ENCODE data around the gene HIC2. TPM values are rescaled to one million over a fixed set of nuclear protein-coding genes. Genes with fewer than 3 reads are reported as not detected.
"Not testable (repeated sequence)": the region's sequence is repeated elsewhere in the genome, so short reads cannot be mapped to it uniquely, and the experiment has no call there.

HIC2 gene
- total RNA-seq, 1 experiment from 2014 or later = 0.53 TPM

DNA sequence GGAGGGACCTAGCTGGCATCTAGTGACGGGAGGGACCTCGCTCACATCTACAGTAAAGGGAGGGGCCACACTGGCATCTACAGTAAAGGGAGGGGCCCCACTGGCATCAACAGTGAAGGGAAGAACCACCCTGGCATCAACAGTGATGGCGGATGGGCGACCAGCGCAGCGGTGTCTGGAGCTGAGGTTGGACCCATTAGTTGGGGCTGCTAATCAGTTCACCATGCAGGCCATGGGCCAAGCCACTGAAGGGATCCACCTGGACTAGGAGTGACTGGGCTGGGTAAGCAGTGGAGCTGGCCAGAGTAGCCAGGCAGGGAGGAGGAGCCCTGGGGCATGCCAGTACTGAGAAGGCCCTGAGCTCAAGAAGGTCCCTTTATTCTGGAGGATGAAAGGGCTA, 73.4 kb downstream of the HIC2 start:
- DNase-seq (ENCODE audit: low spot score) = not testable (repeated sequence)

DNA sequence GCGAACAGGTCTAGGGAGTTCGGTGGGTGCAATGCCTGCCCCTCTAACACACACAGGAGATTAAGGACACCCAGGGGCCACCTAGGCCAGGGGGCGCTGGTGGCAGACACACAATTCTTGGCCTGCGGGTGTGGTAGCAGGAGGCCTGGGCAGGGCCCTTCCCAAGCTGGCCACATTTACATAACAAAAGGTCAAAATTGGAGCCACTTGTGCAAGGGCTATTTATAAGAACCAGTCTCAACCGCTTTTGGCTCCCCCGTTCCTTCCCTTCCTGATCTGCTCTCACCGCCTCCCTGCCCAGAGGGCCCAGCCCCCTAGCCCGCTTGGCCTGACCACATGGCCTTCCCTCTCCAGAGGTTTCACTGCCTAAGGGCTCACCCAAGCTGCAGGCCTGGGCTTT, 75.1 kb downstream of the HIC2 start:
- not testable (repeated sequence) for DNase-seq (ENCODE audit: low spot score)

GRCh38 chr22:21493789-21494782, 76.9 kb downstream of the HIC2 start:
- DNase-seq (ENCODE audit: low spot score) = not testable (repeated sequence)

- DNase-seq (ENCODE audit: low spot score) = not testable (repeated sequence)
Measured at GRCh38 chr22:21497984-21498383, 80.8 kb downstream of the HIC2 start.

DNA sequence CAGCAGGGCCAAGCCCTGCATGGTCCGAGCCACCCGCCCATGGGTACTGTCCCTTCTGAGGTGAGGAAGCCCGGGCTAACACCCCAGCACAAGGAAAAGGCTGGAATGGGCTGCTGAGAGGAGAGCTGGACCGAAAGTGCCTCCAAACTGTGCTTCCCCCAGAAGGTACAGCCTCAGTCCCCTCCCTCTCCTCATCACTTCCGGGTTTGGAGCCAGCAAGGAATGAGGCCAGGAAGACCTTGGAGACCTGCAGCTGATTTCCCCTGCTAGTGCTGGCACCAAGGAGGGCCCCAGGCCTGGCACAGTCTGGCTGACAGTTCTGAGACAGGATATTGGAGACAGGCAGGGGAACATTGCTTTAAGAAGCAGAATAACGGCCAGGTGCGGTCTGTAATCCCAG, 81.3 kb downstream of the HIC2 start:
- not testable (repeated sequence) for DNase-seq (ENCODE audit: low spot score)

GRCh38 chr22:21499623-21500506, 82.7 kb downstream of the HIC2 start:
- not testable (repeated sequence) for DNase-seq (ENCODE audit: low spot score)

Other genes with a start within 250 kb of the HIC2 start
- gene RIMBP3B, start 33.6 kb upstream of the HIC2 start, total RNA-seq (2014; rRNA removed; shearing (Covaris generic)) = 0.02 and 0.65 TPM in 2 replicates
- gene TMEM191C, start 50.0 kb downstream of the HIC2 start, total RNA-seq (2014; rRNA removed; shearing (Covaris generic)) = 1.2 and 3.3 TPM in 2 replicates
- gene RIMBP3C, start 134.1 kb downstream of the HIC2 start, total RNA-seq (2014; rRNA removed; shearing (Covaris generic)) = 0.50 and 0.62 TPM in 2 replicates
- gene UBE2L3, start 150.3 kb downstream of the HIC2 start, total RNA-seq (2014; rRNA removed; shearing (Covaris generic)) = 31.5 and 33.7 TPM in 2 replicates
- gene YDJC, start 212.7 kb downstream of the HIC2 start, total RNA-seq (2014; rRNA removed; shearing (Covaris generic)) = 15.1 and 18.2 TPM in 2 replicates
- 0.12 TPM in 1 of 2 replicates, not detected in the other for gene CCDC116, start 215.4 kb downstream of the HIC2 start, total RNA-seq (2014; rRNA removed; shearing (Covaris generic))
- gene SDF2L1, start 224.9 kb downstream of the HIC2 start, total RNA-seq (2014; rRNA removed; shearing (Covaris generic)) = 14.7 and 16.6 TPM in 2 replicates
- 9.0 and 13.9 TPM in 2 replicates for gene PPIL2, start 248.6 kb downstream of the HIC2 start, total RNA-seq (2014; rRNA removed; shearing (Covaris generic))